IMR-90 (cell line): ENCODE results near the gene HBM. TPM values are rescaled to one million over a fixed set of nuclear protein-coding genes. Genes with fewer than 3 reads are reported as not detected.

Experiments
- ATAC-seq: fragments of 200-7000 bp; cut with Tn5 transposase; 2 replicates; pipeline ENCODE4 v1.9.1; 2020; ENCODE audit warnings: low read depth, mild to moderate bottlenecking, moderate library complexity
- BruUV-seq: library from RNA; stranded (reverse); fragments of 400-500 nt; replicated peaks from 2 replicates; lab custom pipeline; 2021; lab: Mats Ljungman, UMichigan
- CTCF ChIA-PET: fragments of 300-600 bp; formaldehyde crosslinking; extraction: SDS; loops from one replicate; lab custom pipeline; 2021; ENCODE audit warnings: antibody characterized with exemption; lab: Yijun Ruan, JAX
- POLR2A ChIA-PET: fragments of 300-600 bp; sonication (Branson Sonifier 250); formaldehyde crosslinking; loops from one replicate; lab custom pipeline; 2022; ENCODE audit warnings: antibody characterized with exemption; ENCODE audit not compliant: unreplicated experiment; lab: Charles Lee
- DNase-seq: peaks from one replicate; pipeline ENCODE4 v3.0.0; 2013
- H2AFZ ChIP-seq: replicated peaks from 2 replicates; pipeline ENCODE3; 2013; ENCODE audit warnings: low read length, mild to moderate bottlenecking; ENCODE audit not compliant: poor library complexity
- H2AK5ac ChIP-seq: 2 replicates; pipeline ENCODE4 v1.6.1; 2013; ENCODE audit warnings: low read depth, low read length, inconsistent platforms
- H2AK9ac ChIP-seq: replicated peaks from 2 replicates; pipeline ENCODE3; 2013; ENCODE audit warnings: mild to moderate bottlenecking, low read depth, low read length, moderate library complexity; ENCODE audit not compliant: poor library complexity
- H2BK120ac ChIP-seq: 2 replicates; pipeline ENCODE4 v1.6.1; 2013; ENCODE audit warnings: low read depth, low read length, inconsistent platforms
- H2BK15ac ChIP-seq: 3 replicates; pipeline ENCODE4 v1.6.1; 2013; ENCODE audit warnings: low read depth, low read length, inconsistent platforms
- H2BK20ac ChIP-seq: 2 replicates; pipeline ENCODE4 v1.6.1; 2013; ENCODE audit warnings: low read depth, mild to moderate bottlenecking, inconsistent platforms, low read length, moderate library complexity
- H2BK5ac ChIP-seq: 2 replicates; pipeline ENCODE4 v1.6.1; 2013; ENCODE audit warnings: mild to moderate bottlenecking, low read depth, low read length, inconsistent platforms; ENCODE audit not compliant: poor library complexity, severe bottlenecking
- H3K14ac ChIP-seq: replicated peaks from 2 replicates; pipeline ENCODE4 v1.6.1; 2013; ENCODE audit warnings: low read depth, low read length, inconsistent platforms
- H3K18ac ChIP-seq: 2 replicates; pipeline ENCODE4 v1.6.1; 2013; ENCODE audit warnings: low read depth, low read length, control low read depth
- H3K23ac ChIP-seq: 2 replicates; pipeline ENCODE4 v1.6.1; 2013; ENCODE audit warnings: low read depth, low read length, inconsistent platforms
- H3K27ac ChIP-seq: 2 replicates; pipeline ENCODE4 v1.5.1; 2013; ENCODE audit warnings: mild to moderate bottlenecking, control low read depth, low read length; ENCODE audit not compliant: insufficient read depth
- H3K27me3 ChIP-seq: 2 replicates; pipeline ENCODE4 v1.6.1; 2013; ENCODE audit warnings: low read length; ENCODE audit not compliant: control insufficient read depth, insufficient read depth
- H3K36me3 ChIP-seq: 2 replicates; pipeline ENCODE4 v1.6.1; 2013; ENCODE audit warnings: low read length, mixed read lengths; ENCODE audit not compliant: control insufficient read depth, insufficient read depth
- H3K4ac ChIP-seq: 2 replicates; pipeline ENCODE4 v1.6.1; 2013; ENCODE audit warnings: low read depth, low read length, inconsistent platforms
- H3K4me1 ChIP-seq: 2 replicates; pipeline ENCODE4 v1.6.1; 2013; ENCODE audit warnings: low read length, mixed read lengths; ENCODE audit not compliant: control insufficient read depth, insufficient read depth
- H3K4me2 ChIP-seq: 2 replicates; pipeline ENCODE4 v1.6.1; 2013; ENCODE audit warnings: low read depth, mild to moderate bottlenecking, control low read depth, low read length, moderate library complexity
- H3K4me3 ChIP-seq: 2 replicates; pipeline ENCODE4 v1.5.1; 2013; ENCODE audit warnings: low read depth, mild to moderate bottlenecking, control low read depth, low read length, moderate library complexity; ENCODE audit not compliant: insufficient read depth
- H3K56ac ChIP-seq: 2 replicates; pipeline ENCODE4 v1.6.1; 2013; ENCODE audit warnings: low read length, inconsistent platforms; ENCODE audit not compliant: insufficient read depth; ENCODE audit errors: extremely low read depth
- H3K79me1 ChIP-seq, 2 experiments: 2 replicates each; pipeline ENCODE4 v1.6.1; 2013; ENCODE audit warnings: low read length in 2 of 2, inconsistent platforms in 1 of 2, low read depth in 1 of 2
- H3K9ac ChIP-seq: 2 replicates; pipeline ENCODE4 v1.6.1; 2013; ENCODE audit warnings: low read depth, low read length, control low read depth
- H3K9me1 ChIP-seq: 2 replicates; pipeline ENCODE4 v1.6.1; 2013; ENCODE audit warnings: low read length, inconsistent platforms; ENCODE audit not compliant: insufficient read depth
- H3K9me3 ChIP-seq: 2 replicates; pipeline ENCODE4 v1.6.1; 2013; ENCODE audit warnings: low read length; ENCODE audit not compliant: control insufficient read depth, insufficient read depth
- H4K20me1 ChIP-seq: 2 replicates; pipeline ENCODE4 v1.6.1; 2013; ENCODE audit warnings: low read length, inconsistent platforms; ENCODE audit not compliant: insufficient read depth
- H4K5ac ChIP-seq: 2 replicates; pipeline ENCODE4 v1.6.1; 2013; ENCODE audit warnings: mild to moderate bottlenecking, low read depth, low read length, control low read depth
- H4K8ac ChIP-seq, 2 experiments: 2 replicates each; pipeline ENCODE4 v1.6.1; 2013; ENCODE audit warnings: low read depth in 2 of 2, low read length in 2 of 2, control low read depth in 1 of 2, inconsistent platforms in 1 of 2
- H4K91ac ChIP-seq: 2 replicates; pipeline ENCODE4 v1.6.1; 2013; ENCODE audit warnings: low read depth, low read length, inconsistent platforms; ENCODE audit not compliant: insufficient read depth
- CEBPB ChIP-seq: IDR thresholded peaks from 2 replicates; pipeline ENCODE4 v1.6.1; 2012; ENCODE audit warnings: low read depth, low read length, improper control_type of control experiment
- CHD1 ChIP-seq: IDR thresholded peaks from 2 replicates; pipeline ENCODE4 v1.6.1; 2012; ENCODE audit warnings: low read depth, low read length, improper control_type of control experiment
- CTCF ChIP-seq: conservative IDR thresholded peaks from 2 replicates; pipeline ENCODE4 v1.5.1; 2012; ENCODE audit warnings: mild to moderate bottlenecking, low read depth, low read length, improper control_type of control experiment
- FOS ChIP-seq: fragments of 150-350 bp; IDR thresholded peaks from 2 replicates; pipeline ENCODE4 v1.6.1; 2016; ENCODE audit warnings: low read depth, low read length
- MAFK ChIP-seq: IDR thresholded peaks from 2 replicates; pipeline ENCODE4 v1.6.1; 2012; ENCODE audit warnings: low read depth, low read length, improper control_type of control experiment
- MXI1 ChIP-seq: IDR thresholded peaks from 2 replicates; pipeline ENCODE4 v1.6.1; 2012; ENCODE audit warnings: low read depth, mild to moderate bottlenecking, low read length, moderate library complexity, borderline replicate concordance
- RAD21 ChIP-seq: IDR thresholded peaks from 2 replicates; pipeline ENCODE4 v1.6.1; 2012; ENCODE audit warnings: low read length, improper control_type of control experiment
- RCOR1 ChIP-seq: IDR thresholded peaks from 2 replicates; pipeline ENCODE4 v1.6.1; 2012; ENCODE audit warnings: mild to moderate bottlenecking, low read length, improper control_type of control experiment; ENCODE audit not compliant: insufficient replicate concordance
- SMC3 ChIP-seq: fragments of 150-350 bp; IDR thresholded peaks from 2 replicates; pipeline ENCODE4 v1.6.1; 2016; ENCODE audit warnings: low read depth, mild to moderate bottlenecking, antibody characterized with exemption, low read length, moderate library complexity
- WGBS, 2 experiments: methylation state at CpG; one replicate each; pipeline versions ENCODE4 v1.1.5 to v1.1.7; 2013; ENCODE audit warnings: missing lambda C conversion rate in 2 of 2; ENCODE audit not compliant: insufficient read length in 1 of 2; ENCODE audit errors: extremely low coverage in 2 of 2; 5-methylcytosine and 5-hydroxymethylcytosine counted together
- dilution Hi-C: fragments of 300-500 bp; cut with HindIII; formaldehyde crosslinking; loops from one replicate; pipeline ENCODE4 v1.14.3; 2018; ENCODE audit warnings: low sequenced_read_pairs; ENCODE audit not compliant: unreplicated experiment
- in situ Hi-C: fragments of 300-500 bp; cut with MboI; formaldehyde crosslinking; loops from 3 replicates; pipeline ENCODE4 v1.14.3; 2019; ENCODE audit warnings: low sequenced_read_pairs, inconsistent platforms, mixed read lengths
- intact Hi-C: fragments of 100-400 bp; cut with micrococcal nuclease; formaldehyde crosslinking; loops from 2 replicates; pipeline ENCODE4 v1.10.0; 2022
- polyA plus RNA-seq, 3 experiments: library from polyadenylated mRNA; depleted of rRNA; stranded (reverse); fragments of >200 nt; gene quantifications; 2 replicates each; pipeline ENCODE4 v1.2.3, GENCODE V29; 2012; ENCODE audit warnings: low replicate concordance in 1 of 3
- total RNA-seq: library from RNA; depleted of rRNA; stranded (reverse); fragments of >200 nt; gene quantifications from 2 replicates; pipeline ENCODE4 v1.2.3, GENCODE V29; 2012

The HBM gene
- total and polyA plus RNA-seq, 2 of the 4 experiments (the other 2 are of a cell fraction) = not detected

- no peak for ATAC-seq
Observed at GRCh38 chr16:175011-175949, 9.5 kb downstream of the HBM start.

More at GRCh38 chr16:175011-175949, 9.5 kb downstream of the HBM start:
- no peak overlapping the region for H2BK5ac ChIP-seq
- 35% methylated on average over 2 of the region's 8 CpGs; no CpG with 5 or more reads in 1 of the 2 experiments for WGBS, 2 experiments
- intact Hi-C loops (no loop called here), dilution Hi-C loops (no loop called here), in situ Hi-C loops (no loop called here)
- H3K56ac ChIP-seq = no peak overlapping the region
- H2BK20ac ChIP-seq = no peak overlapping the region
- ChIA-PET POLR2A (interaction anchor here (0.6 kb wide), 1 partner anchor 9 kb away, joined by 12 read pairs; no protein-coding TSS in a partner anchor), CTCF (no interaction called here)
- H3K27ac ChIP-seq = no peak overlapping the region
- no peak overlapping the region for H3K18ac ChIP-seq
- H3K27me3 ChIP-seq = peaks cover 46% of the 10 kb centered on the region
- no peak overlapping the region for H3K9ac ChIP-seq
- H3K23ac ChIP-seq = no peak overlapping the region
- H3K4me3 ChIP-seq = no peak overlapping the region
- no peak overlapping the region for H3K14ac ChIP-seq
- peaks cover 6% of the 10 kb centered on the region; the same call in 1 of the 2 replicates for H4K20me1 ChIP-seq
- H2AK5ac ChIP-seq = no peak overlapping the region
- no peak overlapping the region for H2BK120ac ChIP-seq
- TF ChIP-seq RAD21 (no peak), MXI1 (no peak), CHD1 (no peak), CTCF (no peak), FOS (no peak), SMC3 (no peak), RCOR1 (no peak), CEBPB (no peak), MAFK (no peak)
- no TSS peak for BruUV-seq
- no peaks in the 10 kb centered on the region for H3K9me1 ChIP-seq
- H4K5ac ChIP-seq = no peak overlapping the region
- H3K9me3 ChIP-seq = 0 out of 2 replicates have a peak, but pooled peaks cover 2% of the 10 kb centered on the region
- no peak overlapping the region for H2BK15ac ChIP-seq
- no peaks in the 10 kb centered on the region for H3K79me1 ChIP-seq
- no peak overlapping the region for H2AFZ ChIP-seq
- DNase-seq = no peak
- H3K4ac ChIP-seq = no peak overlapping the region
- no peak overlapping the region for H2AK9ac ChIP-seq
- H4K8ac ChIP-seq = no peak overlapping the region
- no peaks in the 10 kb centered on the region for H3K36me3 ChIP-seq
- H3K4me1 ChIP-seq = no peaks in the 10 kb centered on the region
- H4K91ac ChIP-seq = no peak overlapping the region
- H3K4me2 ChIP-seq = no peak overlapping the region
